Vagina (tissue), 2 donors: Measurements from ENCODE around the gene DENND5B.

Experiments
- CTCF ChIP-seq, 3 experiments: fragments of 450-650 bp in 2 of 3; fragments of 200-600 bp in 1 of 3; sonication (generic) in 1 of 3; IDR thresholded peaks; one replicate each; pipeline ENCODE4 v1.5.1; 2017 to 2019; ENCODE audit warnings: antibody characterized with exemption in 3 of 3, mild to moderate bottlenecking in 2 of 3, moderate library complexity in 2 of 3
- POLR2A ChIP-seq, 2 donors: fragments of 450-650 bp; IDR thresholded peaks; one replicate each; pipeline ENCODE4 v1.6.1; 2017; ENCODE audit warnings: antibody characterized with exemption in 2 of 2, mild to moderate bottlenecking in 2 of 2, moderate library complexity in 2 of 2
- POLR2AphosphoS5 ChIP-seq, 2 donors: sonication (generic); formaldehyde crosslinking; IDR thresholded peaks; one replicate each; pipeline ENCODE4 v1.9.0; 2017; ENCODE audit warnings: antibody characterized with exemption in 2 of 2, mild to moderate bottlenecking in 2 of 2, low read depth in 1 of 2; ENCODE audit not compliant: insufficient read depth in 1 of 2

GRCh38 chr12:31589598-31589903 lies 1.4 kb downstream of the DENND5B start:
- TF ChIP-seq CTCF (IDR thresholded peaks at IDR 0.05): no peak
- peak in 1 of 2 donors; percentile 9 for TF ChIP-seq POLR2A (IDR thresholded peaks at IDR 0.05)
- TF ChIP-seq POLR2AphosphoS5 (IDR thresholded peaks at IDR 0.05; ENCODE audit: insufficient read depth in 1 of 2, low read depth in 1 of 2): peak in 1 of 2 donors; percentile 64
